ENCODE data around the gene SCMH1. TPM values are rescaled to one million over a fixed set of nuclear protein-coding genes. Genes with fewer than 3 reads are reported as not detected.

Gene SCMH1
- total RNA-seq, 1 donor from 2014 or later, result 18.4 TPM

GRCh38 chr1:40997096-40997495 lies 245.0 kb downstream of the SCMH1 start:
- no peaks in the 10 kb centered on the region for H3K9me3 Mint-ChIP-seq (ENCODE audit: unreplicated experiment)
- H3K36me3 Mint-ChIP-seq (ENCODE audit: low read depth, unreplicated experiment), result peaks cover 31% of the 10 kb centered on the region
- Histone ChIP-seq H3K4me2 (ENCODE audit: low read length) (no peak overlapping the region), H3K4me3 (ENCODE audit: insufficient read depth, low read depth, low read length) (no peak overlapping the region), H3K9ac (ENCODE audit: low read length) (no peak overlapping the region), H4K20me1 (ENCODE audit: insufficient read depth, low read length) (peaks cover 66% of the 10 kb centered on the region), H3K9me3 (ENCODE audit: insufficient read depth, low read depth, low read length) (no peaks in the 10 kb centered on the region), H3K79me2 (ENCODE audit: insufficient read depth, low read length) (peaks cover 46% of the 10 kb centered on the region), H2AFZ (ENCODE audit: low read depth, low read length) (no peak overlapping the region), H3K27ac (ENCODE audit: low read depth, low read length) (no peak overlapping the region), H3K36me3 (ENCODE audit: insufficient read depth, low read length) (peaks cover 82% of the 10 kb centered on the region), H3K4me1 (ENCODE audit: insufficient read depth, low read length) (no peaks in the 10 kb centered on the region), H3K27me3 (ENCODE audit: insufficient read depth, low read length) (no peaks in the 10 kb centered on the region)
- H3K4me3 Mint-ChIP-seq (ENCODE audit: unreplicated experiment), result no peak overlapping the region
- peaks cover 3% of the 10 kb centered on the region for H3K4me1 Mint-ChIP-seq (ENCODE audit: low read depth, unreplicated experiment)
- TF ChIP-seq EZH2 (IDR thresholded peaks at IDR 0.05; ENCODE audit: insufficient read depth, low read length) (no peak), CTCF (IDR thresholded peaks at IDR 0.05; ENCODE audit: insufficient read depth, low read depth, low read length) (no peak)
- no peak for DNase-seq (ENCODE audit: low read depth)
- no peak for FAIRE-seq
- H3K27ac Mint-ChIP-seq (ENCODE audit: unreplicated experiment), result no peak overlapping the region
- no peaks in the 10 kb centered on the region for H3K27me3 Mint-ChIP-seq (ENCODE audit: low read depth, unreplicated experiment)

GRCh38 chr1:40989066-40989465 lies 253.0 kb downstream of the SCMH1 start:
- Mint-ChIP-seq H3K4me3 (ENCODE audit: unreplicated experiment) (no peak overlapping the region), H3K27ac (ENCODE audit: unreplicated experiment) (no peak overlapping the region), H3K36me3 (ENCODE audit: low read depth, unreplicated experiment) (peaks cover 49% of the 10 kb centered on the region), H3K27me3 (ENCODE audit: low read depth, unreplicated experiment) (no peaks in the 10 kb centered on the region), H3K9me3 (ENCODE audit: unreplicated experiment) (no peaks in the 10 kb centered on the region), H3K4me1 (ENCODE audit: low read depth, unreplicated experiment) (peaks cover 27% of the 10 kb centered on the region)
- no peak overlapping the region for H3K27ac ChIP-seq (ENCODE audit: low read depth, low read length)
- no peak overlapping the region for H3K9ac ChIP-seq (ENCODE audit: low read length)
- H3K4me1 ChIP-seq (ENCODE audit: insufficient read depth, low read length), result peaks cover 9% of the 10 kb centered on the region
- no peaks in the 10 kb centered on the region for H3K27me3 ChIP-seq (ENCODE audit: insufficient read depth, low read length)
- H3K4me2 ChIP-seq (ENCODE audit: low read length), result no peak overlapping the region
- no peak overlapping the region for H3K4me3 ChIP-seq (ENCODE audit: insufficient read depth, low read depth, low read length)
- H3K79me2 ChIP-seq (ENCODE audit: insufficient read depth, low read length), result peaks cover 70% of the 10 kb centered on the region
- no peaks in the 10 kb centered on the region for H3K9me3 ChIP-seq (ENCODE audit: insufficient read depth, low read depth, low read length)
- peaks cover 89% of the 10 kb centered on the region for H3K36me3 ChIP-seq (ENCODE audit: insufficient read depth, low read length)
- no peak for FAIRE-seq
- H2AFZ ChIP-seq (ENCODE audit: low read depth, low read length), result no peak overlapping the region
- peaks cover 79% of the 10 kb centered on the region for H4K20me1 ChIP-seq (ENCODE audit: insufficient read depth, low read length)
- DNase-seq (ENCODE audit: low read depth), result no peak
- TF ChIP-seq EZH2 (IDR thresholded peaks at IDR 0.05; ENCODE audit: insufficient read depth, low read length) (no peak), CTCF (IDR thresholded peaks at IDR 0.05; ENCODE audit: insufficient read depth, low read depth, low read length) (no peak)

- Histone ChIP-seq H3K79me2 (ENCODE audit: insufficient read depth, low read length) (peaks cover 73% of the 10 kb centered on the region), H3K4me1 (ENCODE audit: insufficient read depth, low read length) (peaks cover 17% of the 10 kb centered on the region), H3K36me3 (ENCODE audit: insufficient read depth, low read length) (peaks cover 86% of the 10 kb centered on the region), H3K27ac (ENCODE audit: low read depth, low read length) (no peak overlapping the region), H3K9ac (ENCODE audit: low read length) (no peak overlapping the region), H3K4me3 (ENCODE audit: insufficient read depth, low read depth, low read length) (no peak overlapping the region), H3K9me3 (ENCODE audit: insufficient read depth, low read depth, low read length) (no peaks in the 10 kb centered on the region), H3K4me2 (ENCODE audit: low read length) (no peak overlapping the region), H3K27me3 (ENCODE audit: insufficient read depth, low read length) (no peaks in the 10 kb centered on the region), H4K20me1 (ENCODE audit: insufficient read depth, low read length) (peaks cover 80% of the 10 kb centered on the region), H2AFZ (ENCODE audit: low read depth, low read length) (no peak overlapping the region)
- H3K4me1 Mint-ChIP-seq (ENCODE audit: low read depth, unreplicated experiment), result peaks cover 32% of the 10 kb centered on the region
- TF ChIP-seq EZH2 (IDR thresholded peaks at IDR 0.05; ENCODE audit: insufficient read depth, low read length) (no peak), CTCF (IDR thresholded peaks at IDR 0.05; ENCODE audit: insufficient read depth, low read depth, low read length) (no peak)
- peak; percentile 5 for FAIRE-seq
- no peak for DNase-seq (ENCODE audit: low read depth)
- no peaks in the 10 kb centered on the region for H3K9me3 Mint-ChIP-seq (ENCODE audit: unreplicated experiment)
- H3K27me3 Mint-ChIP-seq (ENCODE audit: low read depth, unreplicated experiment), result no peaks in the 10 kb centered on the region
- peaks cover 53% of the 10 kb centered on the region for H3K36me3 Mint-ChIP-seq (ENCODE audit: low read depth, unreplicated experiment)
- no peak overlapping the region for H3K4me3 Mint-ChIP-seq (ENCODE audit: unreplicated experiment)
- H3K27ac Mint-ChIP-seq (ENCODE audit: unreplicated experiment), result no peak overlapping the region
These were observed 253.8 kb downstream of the SCMH1 start for GRCh38 chr1:40988280-40988679.
